ENCODE measurements around the gene SRSF4. TPM values are rescaled to one million over a fixed set of nuclear protein-coding genes. Genes with fewer than 3 reads are reported as not detected.

The SRSF4 gene
- total and polyA plus RNA-seq, 10 of the 15 experiments (the other 5 are each of a cell fraction or from before 2014, with no cell fraction given), result 17.2 to 107 (median 78.6) TPM

- ChIA-PET SMC1A (ENCODE audit: uncharacterized antibody, unreplicated experiment) (no interaction called here), CTCF (interaction anchor here (0.9 kb wide), 1 partner anchor 247 kb away, joined by 3 read pairs; no protein-coding TSS in a partner anchor), RAD21 (ENCODE audit: unreplicated experiment) (no interaction called here), POLR2A (no interaction called here)
- Histone ChIP-seq H3K9me3 (replicated peaks; ENCODE audit: control insufficient read depth, insufficient read depth, low read length) (no peaks in the 10 kb centered on the region), H3K27ac (ENCODE audit: control insufficient read depth, insufficient read depth) (no peak overlapping the region), H3K4me2 (ENCODE audit: control insufficient read depth, insufficient read depth) (no peak overlapping the region), H3K9ac (ENCODE audit: control insufficient read depth, insufficient read depth, low read length) (no peak overlapping the region), H3K4me3 (no peak overlapping the region), H3K27me3 (replicated peaks in 1 of 2; ENCODE audit: control insufficient read depth in 2 of 2, insufficient read depth in 2 of 2, low read length in 1 of 2) (peaks cover 1 to 3% of the 10 kb centered on the region in 2 experiments; a peak in 2 of 4 replicates), H3K79me2 (ENCODE audit: control insufficient read depth, insufficient read depth, low read length) (no peaks in the 10 kb centered on the region), H3K36me3 (ENCODE audit: control insufficient read depth in 2 of 2, insufficient read depth in 2 of 2, low read length in 1 of 2) (no peaks in the 10 kb centered on the region), H4K20me1 (ENCODE audit: control insufficient read depth, insufficient read depth) (no peaks in the 10 kb centered on the region), H3K4me1 (ENCODE audit: control insufficient read depth, insufficient read depth, low read length) (no peaks in the 10 kb centered on the region), H2AFZ (ENCODE audit: control insufficient read depth, low read depth, low read length) (no peak overlapping the region)
- BruUV-seq (replicated peaks), result no TSS peak
- TF ChIP-seq CBX3 (IDR thresholded peaks at IDR 0.05; ENCODE audit: borderline replicate concordance, low read depth) (no peak), BCL11A (IDR thresholded peaks at IDR 0.05; ENCODE audit: low read depth, low read length) (no peak), ZNF24 (IDR thresholded peaks at IDR 0.05) (no peak), BCL3 (IDR thresholded peaks at IDR 0.05; ENCODE audit: borderline replicate concordance, insufficient read depth, low read depth, low read length, poor library complexity, severe bottlenecking) (no peak), ZSCAN29 (IDR thresholded peaks at IDR 0.05) (no peak), ATF3 (IDR thresholded peaks at IDR 0.05; ENCODE audit: borderline replicate concordance, extremely low read depth, low read depth, low read length) (no peak), ZNF217 (IDR thresholded peaks at IDR 0.05) (no peak), TAF1 (IDR thresholded peaks at IDR 0.05; ENCODE audit: borderline replicate concordance, low read depth, low read length) (no peak), CHD2 (IDR thresholded peaks at IDR 0.05; ENCODE audit: borderline replicate concordance, low read depth, low read length) (no peak)
- in situ Hi-C loops (cut with MboI), result no loop called here
- DNase-seq (ENCODE audit: low read depth, low spot score), result no peak
- no peak for ATAC-seq
- 36% methylated on average over 6 of the region's 6 CpGs for WGBS (ENCODE audit: insufficient coverage, insufficient replicate concordance, low lambda C conversion rate, missing lambda C conversion rate)
- intact Hi-C loops (cut with micrococcal nuclease; ENCODE audit: unreplicated experiment), result no loop called here
- no peak for FAIRE-seq
Observed at GRCh38 chr1:29128739-29129138, 53.0 kb downstream of the SRSF4 start.

All from GM12878 (cell line).